ENCODE measurements around the gene RXFP2. TPM values are rescaled to one million over a fixed set of nuclear protein-coding genes. Genes with fewer than 3 reads are reported as not detected.

RXFP2 gene
- total RNA-seq, 1 donor from 2014 or later: not detected

DNA sequence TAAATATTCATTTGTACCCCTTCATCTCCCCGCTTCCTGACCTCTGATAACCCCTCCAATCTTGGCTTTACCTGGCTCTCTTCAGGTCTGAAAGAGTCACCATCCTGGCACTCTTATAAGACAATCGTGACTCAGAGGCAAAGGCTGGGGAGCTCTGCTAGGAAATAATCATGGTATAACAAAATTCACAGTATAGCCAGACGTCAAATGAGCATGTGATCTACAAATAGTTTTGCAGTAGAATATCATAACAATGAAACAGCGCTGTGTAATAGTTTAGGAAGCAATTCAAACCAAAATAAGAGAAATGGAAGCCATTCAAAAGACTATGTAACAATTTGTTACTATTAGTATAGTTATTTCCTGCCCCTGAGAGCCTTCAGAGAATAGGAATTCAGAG, 34.2 kb downstream of the RXFP2 start:
- DNase-seq (ENCODE audit: low read depth, low spot score): no peak
- TF ChIP-seq CTCF (conservative IDR thresholded peaks at IDR 0.05): no peak
- peaks cover 3% of the 10 kb centered on the region for H3K27me3 Mint-ChIP-seq (ENCODE audit: low read depth)
- no peaks in the 10 kb centered on the region for H3K4me1 Mint-ChIP-seq
- no peak overlapping the region for H3K4me3 Mint-ChIP-seq
- H3K27ac Mint-ChIP-seq (ENCODE audit: unreplicated experiment): no peak overlapping the region
- no peaks in the 10 kb centered on the region for H3K36me3 Mint-ChIP-seq (ENCODE audit: low read depth)
- no peaks in the 10 kb centered on the region for H3K9me3 Mint-ChIP-seq

- Mint-ChIP-seq H3K4me1 (no peaks in the 10 kb centered on the region), H3K27ac (ENCODE audit: unreplicated experiment) (no peak overlapping the region), H3K36me3 (ENCODE audit: low read depth) (no peaks in the 10 kb centered on the region), H3K27me3 (ENCODE audit: low read depth) (peaks cover 3% of the 10 kb centered on the region), H3K4me3 (no peak overlapping the region), H3K9me3 (no peaks in the 10 kb centered on the region)
- DNase-seq (ENCODE audit: low read depth, low spot score): no peak
- no peak for TF ChIP-seq CTCF (conservative IDR thresholded peaks at IDR 0.05)
These were observed 34.9 kb downstream of the RXFP2 start for GRCh38 chr13:31774186-31774750.

- Mint-ChIP-seq H3K27ac (ENCODE audit: unreplicated experiment) (no peak overlapping the region), H3K36me3 (ENCODE audit: low read depth) (no peaks in the 10 kb centered on the region), H3K9me3 (no peaks in the 10 kb centered on the region), H3K4me1 (no peaks in the 10 kb centered on the region), H3K27me3 (ENCODE audit: low read depth) (peaks cover 3% of the 10 kb centered on the region), H3K4me3 (no peak overlapping the region)
- TF ChIP-seq CTCF (conservative IDR thresholded peaks at IDR 0.05): no peak
- no peak for DNase-seq (ENCODE audit: low read depth, low spot score)
These were observed 35.8 kb downstream of the RXFP2 start for GRCh38 chr13:31775148-31775547.

GRCh38 chr13:31775686-31776085, 36.4 kb downstream of the RXFP2 start:
- H3K27me3 Mint-ChIP-seq (ENCODE audit: low read depth): peaks cover 3% of the 10 kb centered on the region
- H3K9me3 Mint-ChIP-seq: no peaks in the 10 kb centered on the region
- no peaks in the 10 kb centered on the region for H3K36me3 Mint-ChIP-seq (ENCODE audit: low read depth)
- no peak for TF ChIP-seq CTCF (conservative IDR thresholded peaks at IDR 0.05)
- DNase-seq (ENCODE audit: low read depth, low spot score): no peak
- H3K4me3 Mint-ChIP-seq: no peak overlapping the region
- H3K27ac Mint-ChIP-seq (ENCODE audit: unreplicated experiment): no peak overlapping the region
- no peaks in the 10 kb centered on the region for H3K4me1 Mint-ChIP-seq

- TF ChIP-seq CTCF (conservative IDR thresholded peaks at IDR 0.05): no peak
- no peak overlapping the region for H3K4me3 Mint-ChIP-seq
- H3K27me3 Mint-ChIP-seq (ENCODE audit: low read depth): peaks cover 3% of the 10 kb centered on the region
- H3K4me1 Mint-ChIP-seq: no peaks in the 10 kb centered on the region
- H3K27ac Mint-ChIP-seq (ENCODE audit: unreplicated experiment): no peak overlapping the region
- H3K9me3 Mint-ChIP-seq: no peaks in the 10 kb centered on the region
- H3K36me3 Mint-ChIP-seq (ENCODE audit: low read depth): no peaks in the 10 kb centered on the region
- DNase-seq (ENCODE audit: low read depth, low spot score): no peak
These were observed 41.7 kb downstream of the RXFP2 start for GRCh38 chr13:31781064-31781463.

All from neural crest cell (in vitro differentiated cells).